Measurements from ENCODE around the gene SNF8. TPM values are rescaled to one million over a fixed set of nuclear protein-coding genes. Genes with fewer than 3 reads are reported as not detected.

Gene SNF8
- total and polyA plus RNA-seq, 8 donors, result 34.9 to 78.6 (median 47.9) TPM

GRCh38 chr17:48972749-48973097 is 28.1 kb upstream of the SNF8 start:
- Histone ChIP-seq H3K36me3 (no peaks in the 10 kb centered on the region), H3K27ac (no peak overlapping the region), H3K27me3 (peaks cover 0 to 3% (median 2%) of the 10 kb centered on the region in 4 donors), H3K4me3 (no peak overlapping the region), H3K4me1 (no peaks in the 10 kb centered on the region), H3K9me3 (no peaks in the 10 kb centered on the region)
- no peak for TF ChIP-seq CTCF (IDR thresholded peaks at IDR 0.05)
- DNase-seq (peak in 1 of 6 donors; percentile 9), ATAC-seq (no peak), FAIRE-seq (no peak)
- 52 to 65% methylated on average over 7 of the region's 7 CpGs for WGBS, 2 donors
- intact Hi-C loops (cut with DNase I), result no loop called here

- intact Hi-C loops (cut with DNase I), result no loop called here
- no peak for FAIRE-seq
- WGBS, 2 donors, result 54 to 61% methylated on average over 12 of the region's 12 CpGs
Observed at GRCh38 chr17:48970865-48971687, 26.4 kb upstream of the SNF8 start.

GRCh38 chr17:48970224-48970623 is 25.6 kb upstream of the SNF8 start:
- H3K4me1 ChIP-seq, result no peaks in the 10 kb centered on the region
- no peak for ATAC-seq
- peak in 1 of 6 donors; percentile 20 for DNase-seq
- no peak for FAIRE-seq
- no peaks in the 10 kb centered on the region for H3K36me3 ChIP-seq
- H3K9me3 ChIP-seq, result no peaks in the 10 kb centered on the region
- intact Hi-C loops (cut with DNase I), result no loop called here
- no peak overlapping the region for H3K4me3 ChIP-seq
- H3K27me3 ChIP-seq, result peaks cover 0 to 3% (median 2%) of the 10 kb centered on the region in 4 donors
- TF ChIP-seq CTCF (IDR thresholded peaks at IDR 0.05), result no peak
- H3K27ac ChIP-seq, result no peak overlapping the region
- WGBS, 2 donors, result 19 to 32% methylated on average over 4 of the region's 4 CpGs

More at GRCh38 chr17:48970865-48971687, 26.4 kb upstream of the SNF8 start:
- TF ChIP-seq CTCF (IDR thresholded peaks at IDR 0.05), result no peak
- Histone ChIP-seq H3K27me3 (peaks cover 0 to 3% (median 2%) of the 10 kb centered on the region in 4 donors), H3K9me3 (no peaks in the 10 kb centered on the region), H3K27ac (no peak overlapping the region), H3K4me3 (no peak overlapping the region), H3K36me3 (no peaks in the 10 kb centered on the region), H3K4me1 (no peaks in the 10 kb centered on the region)
- ATAC-seq (no peak), DNase-seq (peak in 1 of 6 donors; percentile 25)

GRCh38 chr17:48961516-48962233 is 17.0 kb upstream of the SNF8 start:
- TF ChIP-seq CTCF (IDR thresholded peaks at IDR 0.05), result no peak
- no peak for FAIRE-seq
- intact Hi-C loops (cut with DNase I), result no loop called here

More at GRCh38 chr17:48961516-48962233, 17.0 kb upstream of the SNF8 start:
- H3K9me3 ChIP-seq, result no peaks in the 10 kb centered on the region
- DNase-seq (no peak), ATAC-seq (no peak)
- H3K4me1 ChIP-seq, result no peaks in the 10 kb centered on the region
- H3K27ac ChIP-seq, result no peak overlapping the region
- no peak overlapping the region for H3K4me3 ChIP-seq
- 18 to 20% methylated on average over 10 of the region's 10 CpGs for WGBS, 2 donors
- H3K36me3 ChIP-seq, result no peaks in the 10 kb centered on the region
- H3K27me3 ChIP-seq, result peaks cover 0 to 3% (median 2%) of the 10 kb centered on the region in 4 donors
